ENCODE results near the gene AKAP5. TPM values are rescaled to one million over a fixed set of nuclear protein-coding genes. Genes with fewer than 3 reads are reported as not detected.
A peak's percentile ranks its signal among the peaks of the same experiment; 100 is the strongest.

AKAP5 gene, protein sequence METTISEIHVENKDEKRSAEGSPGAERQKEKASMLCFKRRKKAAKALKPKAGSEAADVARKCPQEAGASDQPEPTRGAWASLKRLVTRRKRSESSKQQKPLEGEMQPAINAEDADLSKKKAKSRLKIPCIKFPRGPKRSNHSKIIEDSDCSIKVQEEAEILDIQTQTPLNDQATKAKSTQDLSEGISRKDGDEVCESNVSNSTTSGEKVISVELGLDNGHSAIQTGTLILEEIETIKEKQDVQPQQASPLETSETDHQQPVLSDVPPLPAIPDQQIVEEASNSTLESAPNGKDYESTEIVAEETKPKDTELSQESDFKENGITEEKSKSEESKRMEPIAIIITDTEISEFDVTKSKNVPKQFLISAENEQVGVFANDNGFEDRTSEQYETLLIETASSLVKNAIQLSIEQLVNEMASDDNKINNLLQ
- polyA plus RNA-seq (ENCODE audit: insufficient read length in 4 of 4): 1 to 10 TPM; 1.4 to 9.8 (median 6.9) TPM

DNA sequence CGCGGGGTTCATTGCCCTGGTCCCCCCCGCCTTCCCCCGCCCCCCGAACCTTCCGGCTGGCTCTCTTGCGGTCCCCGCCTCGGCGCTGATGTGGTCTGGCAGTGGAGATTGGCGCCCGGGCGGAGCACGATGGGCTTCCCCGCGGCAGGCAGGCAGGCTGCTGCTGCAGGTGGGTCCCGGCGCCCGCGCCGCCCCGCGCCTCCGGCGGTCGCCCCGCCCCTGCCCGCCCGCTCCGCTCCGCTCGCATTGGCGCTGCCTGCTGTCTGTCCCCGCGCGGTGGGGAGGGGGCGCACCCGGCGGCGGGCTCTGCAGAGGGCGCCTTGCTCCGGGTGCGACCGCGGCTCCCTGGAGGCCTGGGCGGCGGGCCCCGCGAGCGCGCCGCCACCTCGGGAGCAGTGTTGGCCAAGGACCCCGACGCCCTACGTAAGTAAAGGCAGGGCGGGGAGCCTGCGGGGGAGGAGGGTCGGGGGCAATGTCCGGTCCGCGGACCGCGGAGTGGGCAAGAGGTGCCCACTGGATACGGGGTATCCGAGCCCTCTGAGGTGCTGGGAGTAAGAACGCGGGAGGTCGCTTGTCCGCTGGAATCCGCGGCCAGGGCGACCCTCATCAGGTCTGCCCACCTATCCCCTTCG is at the start of gene AKAP5:
Gene AKAP5 (plus strand): TSS at position 309 of the 632 bp plus-strand sequence. CDS start 2,896 bp downstream, outside the sequence.
- peak in 1 of 4 donors; percentile 46 for DNase-seq (ENCODE audit: low read depth in 4 of 4, low spot score in 3 of 4)

DNA sequence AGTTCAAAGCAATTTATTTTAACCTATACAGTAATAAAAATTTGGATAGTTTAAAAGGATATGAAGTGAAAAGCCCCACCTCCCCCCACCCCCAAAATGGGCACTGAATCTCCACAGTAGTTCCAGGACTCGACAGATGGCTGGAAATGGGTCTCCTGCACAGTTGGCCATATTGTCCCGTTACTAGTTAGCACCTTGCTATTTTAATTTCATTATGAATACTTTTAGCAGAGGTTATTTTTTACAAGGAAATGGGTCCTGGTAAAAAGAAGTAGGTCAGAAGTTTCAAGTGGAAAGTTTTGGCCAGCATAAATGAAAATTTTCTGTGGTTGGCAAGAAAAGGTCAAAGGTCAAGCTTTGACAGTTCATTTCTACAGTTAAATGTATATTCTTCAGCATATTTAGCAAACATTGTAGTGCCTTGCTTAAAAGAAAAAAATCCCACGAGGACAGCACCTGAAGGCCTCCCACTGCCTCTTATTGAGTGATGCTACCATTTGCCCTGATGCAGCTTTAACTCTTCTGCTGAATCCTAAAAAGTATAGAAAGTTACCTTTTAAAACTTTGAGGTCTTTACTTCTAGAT is 48.9 kb upstream of the AKAP5 start:
- DNase-seq (ENCODE audit: low read depth in 4 of 4, low spot score in 3 of 4): no peak

DNA sequence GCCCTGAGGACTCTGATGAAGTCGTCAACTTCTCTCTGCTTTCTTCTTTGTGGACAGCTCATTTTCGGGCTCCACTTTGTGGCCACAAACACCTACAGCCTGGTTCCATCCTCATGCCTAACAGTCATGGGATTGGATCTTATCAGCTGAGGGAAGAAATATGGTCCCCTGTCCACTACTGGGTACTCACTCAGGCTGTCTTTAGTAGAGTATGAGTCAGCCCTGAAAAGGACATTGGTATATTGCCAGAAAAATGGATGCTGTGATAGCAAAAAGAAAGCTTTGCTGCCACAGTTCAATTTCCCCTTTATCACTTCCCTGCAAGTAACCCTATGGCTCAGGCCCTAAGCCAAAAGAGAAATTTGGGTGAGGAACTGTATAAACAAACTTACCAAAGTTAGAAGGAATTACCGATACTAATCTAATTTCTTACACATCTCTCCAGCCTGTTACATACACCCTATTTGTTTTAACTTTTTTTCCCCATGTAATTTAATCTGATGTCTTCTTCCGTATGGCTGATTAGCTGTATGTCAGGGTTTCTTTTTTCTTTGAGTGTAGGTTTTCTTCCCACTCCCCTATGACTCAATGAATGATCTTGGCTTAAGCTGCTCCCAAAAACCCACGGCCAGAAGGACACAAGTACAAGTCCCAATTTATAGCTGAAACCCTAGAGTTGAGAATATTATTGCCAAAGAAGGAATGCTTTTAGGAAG is 48.1 kb upstream of the AKAP5 start:
- DNase-seq (ENCODE audit: low read depth in 4 of 4, low spot score in 3 of 4): no peak

DNA sequence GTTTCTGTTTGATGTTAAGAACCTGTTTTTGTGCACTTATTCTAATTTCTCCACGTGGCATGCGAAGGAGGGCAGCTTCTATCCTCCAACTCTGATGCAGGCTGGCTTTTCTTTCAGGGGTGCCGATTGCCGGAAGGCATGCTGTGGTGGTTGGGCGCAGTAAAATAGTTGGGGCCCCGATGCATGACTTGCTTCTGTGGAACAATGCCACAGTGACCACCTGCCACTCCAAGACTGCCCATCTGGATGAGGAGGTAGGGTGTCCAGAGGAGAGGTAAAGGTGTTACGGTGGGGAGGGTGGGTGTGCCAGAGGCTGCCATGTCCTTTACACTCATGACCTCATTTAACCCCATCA is 47.6 kb upstream of the AKAP5 start:
- DNase-seq (ENCODE audit: low read depth in 4 of 4, low spot score in 3 of 4): no peak

DNA sequence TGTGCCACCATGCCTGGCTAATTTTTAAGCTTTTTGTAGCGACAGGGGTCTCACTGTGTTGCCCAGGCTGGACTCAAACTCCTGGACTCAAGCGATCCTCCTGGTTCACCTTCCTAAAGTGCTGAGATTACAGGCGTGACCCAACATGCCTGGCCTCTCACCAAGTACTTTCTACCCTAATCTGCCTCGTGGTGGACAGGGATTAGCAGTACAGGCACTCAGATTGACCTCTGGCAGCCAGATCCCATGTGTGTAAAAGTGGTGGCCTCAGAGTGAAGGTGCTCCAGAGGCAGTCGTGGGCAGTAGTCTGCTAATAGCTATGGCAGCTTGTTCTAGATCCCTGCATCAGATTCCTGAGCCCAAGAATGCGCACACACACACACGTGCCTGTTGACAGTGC is 46.3 kb upstream of the AKAP5 start:
- no peak for DNase-seq (ENCODE audit: low read depth in 4 of 4, low spot score in 3 of 4)

DNA sequence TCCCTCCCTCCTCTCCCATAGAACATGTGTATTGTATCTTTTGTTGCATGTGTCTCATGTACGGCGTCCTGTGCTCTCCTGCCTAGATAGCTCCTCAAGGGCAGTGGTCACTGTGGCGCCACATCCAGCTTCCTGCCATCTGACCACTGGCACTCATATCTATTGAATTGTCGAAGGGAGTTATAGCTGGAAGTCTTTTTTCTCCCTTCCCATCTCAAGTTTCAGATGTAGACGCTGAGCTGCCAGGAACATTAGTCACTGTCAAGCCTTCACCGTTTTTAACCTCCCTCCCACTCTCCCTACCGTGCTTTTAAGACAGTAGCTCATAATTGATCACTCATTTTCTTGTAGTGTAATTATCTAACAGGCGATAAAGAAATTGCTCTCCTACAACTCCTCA is 44.1 kb upstream of the AKAP5 start:
- no peak for DNase-seq (ENCODE audit: low read depth in 4 of 4, low spot score in 3 of 4)

DNA sequence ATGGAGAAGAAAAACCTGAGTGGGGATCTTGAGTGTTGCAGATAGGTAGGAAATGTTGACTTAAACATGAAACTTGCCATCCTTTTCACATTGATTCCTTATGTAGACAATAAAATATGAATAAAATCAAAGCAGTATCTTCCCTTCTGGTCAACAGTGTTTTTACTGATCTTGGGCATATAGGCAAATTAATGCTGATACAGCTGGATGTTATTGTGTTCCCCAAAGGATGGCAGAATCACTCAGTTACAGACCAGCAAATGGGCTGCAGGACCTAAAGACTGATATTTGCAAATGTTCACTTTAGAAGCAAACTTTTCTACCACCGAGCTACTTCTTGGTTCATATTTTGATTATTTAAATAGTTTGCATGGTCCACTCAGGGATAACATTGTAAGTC is 43.3 kb upstream of the AKAP5 start:
- no peak for DNase-seq (ENCODE audit: low read depth in 4 of 4, low spot score in 3 of 4)

DNA sequence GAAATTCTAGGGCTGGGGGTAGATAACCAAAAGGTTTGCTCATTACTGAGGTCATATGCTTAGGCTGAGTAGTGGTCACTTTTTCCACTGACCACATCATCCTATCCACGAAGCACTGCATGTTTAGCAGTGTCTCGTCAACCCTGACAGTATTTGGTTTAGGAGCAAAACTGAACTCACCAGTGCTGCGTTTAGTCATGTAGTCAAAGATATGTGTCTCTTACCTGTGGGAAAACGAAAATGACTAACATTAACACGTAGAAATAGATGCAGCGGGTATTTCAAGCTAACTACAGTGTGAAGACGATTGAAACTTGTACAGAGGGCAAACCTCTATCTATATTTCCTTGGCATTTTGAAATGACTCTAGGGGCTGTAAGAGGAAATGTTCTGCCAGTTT is 42.5 kb upstream of the AKAP5 start:
- DNase-seq (ENCODE audit: low read depth in 4 of 4, low spot score in 3 of 4): no peak

DNA sequence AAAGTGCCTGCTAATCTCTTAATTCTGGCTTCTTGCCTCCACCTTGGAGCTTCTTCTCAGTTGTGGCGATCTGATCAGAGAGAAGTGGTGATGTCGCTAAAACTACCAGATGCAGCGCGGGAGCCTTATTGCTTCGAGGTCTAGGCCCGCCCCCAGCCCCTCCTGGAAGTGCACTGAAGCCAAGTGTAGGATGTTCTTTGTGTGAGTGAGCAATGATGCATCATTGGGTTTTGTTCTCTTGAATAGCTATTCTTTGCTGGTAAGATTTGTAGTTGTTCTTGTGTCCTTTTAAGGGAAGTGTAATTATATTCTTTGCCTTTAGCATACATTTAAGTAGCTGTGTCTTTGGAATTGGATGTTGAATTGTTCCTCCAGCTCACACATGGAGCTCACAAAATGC is 41.3 kb upstream of the AKAP5 start:
- no peak for DNase-seq (ENCODE audit: low read depth in 4 of 4, low spot score in 3 of 4)

DNA sequence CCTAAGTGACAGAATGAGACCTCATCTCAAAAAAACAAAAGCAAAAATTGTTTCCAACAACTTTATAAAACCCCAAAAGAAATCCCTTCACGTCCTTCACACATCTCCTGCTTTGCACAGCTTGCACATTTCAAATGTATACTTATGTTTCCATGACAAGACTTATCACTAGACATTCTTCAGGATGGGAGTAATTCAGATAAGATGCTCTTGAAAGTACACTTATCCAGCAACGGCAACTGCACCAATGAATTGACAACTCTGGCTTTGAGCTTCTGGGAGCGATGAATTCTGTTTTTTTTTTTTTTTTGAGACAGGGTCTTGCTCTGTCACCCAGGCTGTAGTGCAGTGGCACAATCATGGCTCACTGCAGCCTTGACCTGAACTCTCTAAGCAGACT is 30.8 kb upstream of the AKAP5 start:
- DNase-seq (ENCODE audit: low read depth in 4 of 4, low spot score in 3 of 4): no peak

DNA sequence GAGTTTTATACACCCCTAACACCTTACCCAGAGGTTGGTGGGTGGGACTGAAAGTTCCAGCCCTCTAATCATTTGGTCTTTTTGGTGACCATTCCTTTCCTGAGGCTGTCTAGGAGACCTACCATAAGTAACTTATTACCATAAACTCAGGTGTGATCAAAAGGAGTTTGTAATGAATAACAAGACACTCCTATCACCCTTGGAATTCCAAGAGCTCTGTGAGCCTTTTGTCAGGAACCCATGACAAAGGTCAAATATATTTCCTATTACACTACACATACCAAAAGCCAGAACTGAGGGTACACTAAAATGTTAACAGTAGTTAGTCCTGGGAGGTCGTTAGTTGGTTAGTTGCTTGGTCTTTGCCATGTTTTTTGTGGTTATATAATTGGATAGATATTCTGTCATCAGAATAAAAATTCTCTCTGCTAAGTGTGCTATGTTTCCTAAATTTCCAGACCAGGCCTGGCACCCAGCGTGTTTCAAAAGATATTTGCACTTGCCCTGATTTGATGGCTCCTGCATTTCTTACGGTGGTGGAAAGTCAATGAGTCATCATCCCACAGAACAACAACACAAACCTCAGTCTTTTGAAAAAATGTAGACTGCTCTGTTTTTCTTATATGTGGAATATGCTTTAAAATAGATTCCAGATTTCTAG is 27.0 kb upstream of the AKAP5 start:
- DNase-seq (ENCODE audit: low read depth in 4 of 4, low spot score in 3 of 4): no peak

DNA sequence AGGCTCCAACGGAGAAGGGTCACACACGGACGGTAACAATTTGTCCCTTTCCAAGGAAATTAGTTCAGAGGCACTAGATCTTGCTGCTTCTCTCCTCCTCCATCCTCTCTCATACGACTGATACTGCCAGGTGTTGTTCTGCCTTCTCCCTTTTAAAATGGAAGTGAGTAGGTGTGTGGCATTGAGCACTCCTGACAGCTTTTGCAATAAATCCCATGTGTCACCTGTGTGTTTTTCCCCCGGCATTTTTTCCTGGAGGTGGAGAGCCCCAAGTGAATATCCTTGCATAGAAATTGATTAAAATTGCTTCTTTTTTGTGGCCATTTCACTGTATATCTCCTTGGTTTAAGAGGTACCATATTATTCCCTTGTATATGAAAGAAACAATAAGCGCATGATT is 26.2 kb upstream of the AKAP5 start:
- no peak for DNase-seq (ENCODE audit: low read depth in 4 of 4, low spot score in 3 of 4)

DNA sequence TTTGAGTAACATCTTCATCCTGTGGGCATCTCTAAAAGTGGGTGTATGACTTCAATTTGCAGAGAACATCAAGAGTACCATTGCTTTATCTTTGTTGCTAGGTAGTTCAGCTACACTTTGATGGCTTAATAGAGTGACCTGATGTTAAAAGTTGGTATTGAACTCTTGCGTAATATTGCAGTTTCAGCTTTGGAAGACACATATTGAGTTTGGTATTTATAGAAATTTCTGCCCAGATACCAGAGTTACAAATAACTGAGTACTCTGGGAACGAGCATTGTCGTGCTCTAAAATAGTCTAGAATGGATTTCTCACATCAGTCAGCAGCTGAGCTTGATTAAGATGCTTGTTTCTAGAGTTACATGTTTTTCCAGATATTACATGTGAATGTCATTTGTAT is 24.8 kb upstream of the AKAP5 start:
- no peak for DNase-seq (ENCODE audit: low read depth in 4 of 4, low spot score in 3 of 4)

DNA sequence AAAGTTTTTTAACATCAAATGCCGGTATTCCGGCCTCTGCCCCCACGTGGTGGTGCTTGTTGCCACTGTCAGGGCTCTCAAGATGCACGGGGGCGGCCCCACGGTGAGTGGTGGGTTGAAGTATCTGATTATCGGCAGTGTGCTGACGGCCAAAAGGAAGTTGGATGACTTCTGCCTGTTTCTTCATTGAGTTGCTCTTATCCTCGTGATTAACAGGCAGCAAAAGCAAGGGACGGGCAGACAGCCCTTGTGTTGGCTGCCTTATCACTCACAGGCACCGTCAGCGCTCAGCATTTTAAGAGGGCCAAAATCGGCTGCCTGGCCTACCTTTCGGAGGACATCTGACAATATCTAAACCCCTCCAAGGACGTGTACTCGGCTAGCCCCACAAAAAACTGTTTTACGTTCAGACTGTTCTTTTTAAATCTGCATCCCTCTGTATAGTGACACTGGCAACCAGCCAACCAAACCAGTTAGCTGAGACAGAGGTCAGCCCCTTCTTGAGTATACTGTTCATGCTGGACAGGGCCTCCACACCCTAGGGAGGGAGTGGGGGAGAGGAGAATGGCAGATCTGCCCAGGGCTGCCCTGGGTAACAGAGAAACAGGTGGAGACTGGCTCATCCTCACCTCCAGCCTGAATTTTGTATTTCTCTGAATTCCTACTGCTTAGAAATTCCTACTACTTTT is 22.9 kb upstream of the AKAP5 start:
- DNase-seq (ENCODE audit: low read depth in 4 of 4, low spot score in 3 of 4): no peak

DNA sequence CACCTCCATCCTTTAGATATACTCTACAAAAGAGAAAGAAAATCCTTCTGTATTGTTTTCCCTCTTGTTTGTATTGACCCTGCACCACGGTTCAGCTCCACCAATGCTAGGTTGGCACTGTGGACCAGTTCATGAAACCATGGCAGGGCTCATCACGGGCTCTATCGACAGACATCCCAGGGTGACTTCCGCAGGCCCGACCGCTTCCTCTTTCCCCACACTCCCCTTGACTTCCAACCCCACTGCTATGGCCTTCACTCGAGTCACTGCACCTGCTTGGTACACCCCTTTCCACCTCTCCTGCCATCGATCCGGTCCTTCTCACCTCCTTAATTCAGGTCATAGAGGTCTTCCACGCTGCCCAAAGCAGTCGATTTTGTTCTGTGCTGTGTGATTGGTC is 21.2 kb upstream of the AKAP5 start:
- DNase-seq (ENCODE audit: low read depth in 4 of 4, low spot score in 3 of 4): no peak

DNA sequence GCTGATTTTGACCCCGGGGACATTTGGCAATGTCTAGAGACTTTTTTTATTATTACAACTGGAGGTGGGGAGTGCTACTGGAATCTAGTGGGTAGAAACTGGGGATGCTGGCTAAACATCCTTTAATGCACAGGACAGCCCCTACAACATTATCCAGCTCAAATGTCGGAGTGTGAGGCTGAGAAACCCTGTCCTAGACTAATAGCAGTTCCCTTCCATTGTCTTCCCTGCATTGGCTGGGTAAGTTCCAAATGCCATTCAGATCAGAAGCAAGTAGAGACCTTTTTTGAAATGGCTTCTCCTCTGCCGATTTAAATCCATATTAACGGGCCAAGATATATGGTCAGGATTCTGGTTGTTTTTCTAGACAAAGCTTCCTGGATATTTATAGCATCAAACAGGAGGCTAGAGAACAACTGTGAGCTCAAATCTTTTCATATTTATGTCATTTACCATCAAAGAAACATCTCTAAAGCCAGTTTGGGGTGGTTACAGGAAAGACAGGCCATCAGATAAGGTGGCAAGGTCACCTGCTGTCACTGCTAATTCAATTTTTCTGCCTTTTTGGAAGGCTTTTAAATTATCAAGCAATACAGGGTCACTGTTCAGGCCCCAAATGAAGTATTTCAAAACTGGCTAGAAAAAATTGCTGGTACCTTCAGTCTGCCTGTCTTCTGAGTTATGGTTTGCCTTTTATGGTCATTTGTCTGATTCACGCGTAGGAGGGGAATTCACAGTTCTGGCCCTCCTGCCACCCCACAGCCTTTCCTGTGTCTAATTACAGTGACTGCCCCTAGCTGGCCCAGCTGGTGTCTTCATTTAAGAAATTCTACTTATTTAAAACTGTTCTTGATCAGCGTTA is 20.1 kb upstream of the AKAP5 start:
- DNase-seq (ENCODE audit: low read depth in 4 of 4, low spot score in 3 of 4): no peak

DNA sequence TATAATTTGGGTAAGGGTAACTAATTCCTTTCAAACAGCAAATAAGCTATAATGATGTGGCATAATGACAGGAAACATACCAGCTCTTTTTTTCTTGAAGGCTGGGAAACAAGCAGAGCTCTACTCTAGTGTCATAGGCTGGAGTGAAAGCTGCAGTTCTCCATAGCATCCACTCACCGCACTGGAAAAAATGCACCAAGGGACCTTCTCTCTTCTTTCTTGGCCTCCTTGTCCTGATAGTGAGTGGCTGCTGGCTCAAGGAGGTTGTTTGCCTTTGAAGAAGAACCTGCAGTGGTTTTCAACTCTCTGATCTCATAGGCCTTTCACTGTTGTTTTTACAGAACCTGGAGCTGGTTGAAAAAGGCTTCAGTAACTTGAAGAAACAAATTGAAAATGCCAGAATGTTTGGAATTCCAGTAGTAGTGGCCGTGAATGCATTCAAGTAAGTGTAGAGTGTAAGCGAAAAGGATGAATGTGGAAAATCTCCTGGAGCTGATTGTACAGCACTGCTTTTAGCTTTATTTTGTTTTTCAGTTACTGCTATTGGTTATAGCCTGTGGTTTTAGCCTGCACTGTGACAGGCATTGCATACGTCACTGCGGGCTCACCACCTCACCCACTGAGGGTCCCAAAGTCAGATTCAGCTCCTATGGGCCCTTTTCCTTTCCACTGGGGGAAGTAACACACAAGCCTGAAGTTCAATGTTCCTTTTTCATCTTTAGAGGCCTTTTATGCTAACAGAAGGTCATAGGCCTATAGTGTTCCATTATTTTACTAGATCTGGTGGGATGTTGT is 17.2 kb upstream of the AKAP5 start:
- DNase-seq (ENCODE audit: low read depth in 4 of 4, low spot score in 3 of 4): no peak

DNA sequence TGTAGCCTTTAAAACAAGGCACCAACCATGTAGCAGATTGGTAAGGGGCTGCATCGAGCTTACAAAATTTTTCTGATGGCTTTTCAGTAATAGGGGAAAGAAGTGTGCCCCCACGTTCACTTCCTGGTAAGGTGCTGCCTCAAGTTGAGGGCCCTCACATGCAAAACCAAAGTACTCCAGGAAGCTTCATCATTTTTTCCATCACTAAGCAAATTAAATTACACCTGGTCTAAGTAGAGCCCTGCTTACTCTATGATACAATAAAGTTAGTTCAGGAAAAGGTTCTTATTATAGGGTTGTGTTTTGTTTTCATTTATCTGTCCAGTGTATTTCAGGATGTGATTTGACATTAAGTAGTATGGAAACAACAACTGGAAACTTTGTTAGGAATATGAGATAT is 15.0 kb upstream of the AKAP5 start:
- no peak for DNase-seq (ENCODE audit: low read depth in 4 of 4, low spot score in 3 of 4)

DNA sequence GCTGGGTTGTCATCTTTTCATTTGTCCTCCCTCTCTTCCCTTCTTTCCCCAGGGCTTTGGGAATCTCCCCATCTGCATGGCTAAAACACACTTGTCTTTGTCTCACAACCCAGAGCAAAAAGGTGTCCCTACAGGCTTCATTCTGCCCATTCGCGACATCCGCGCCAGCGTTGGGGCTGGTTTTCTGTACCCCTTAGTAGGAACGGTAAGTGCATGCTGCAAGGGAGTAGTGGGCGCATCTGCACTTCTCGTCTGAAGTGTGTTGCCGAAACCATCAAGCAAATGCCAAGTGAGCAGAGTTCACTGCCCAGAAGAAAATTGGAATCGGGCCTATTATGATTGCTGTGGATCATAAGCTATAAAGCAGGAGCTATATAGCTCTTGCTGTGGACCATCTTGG is 10.6 kb upstream of the AKAP5 start:
- no peak for DNase-seq (ENCODE audit: low read depth in 4 of 4, low spot score in 3 of 4)

Measured in left renal pelvis (tissue), 4 donors.